ENCODE measurements around the gene NRAS.

The NRAS gene

GRCh38 chr1:114671011-114671938 is 45.3 kb downstream of the NRAS start:
- DNase-seq = no peak

- DNase-seq = peak; percentile 55
These were observed 46.2 kb downstream of the NRAS start for GRCh38 chr1:114670083-114671010.

- DNase-seq = no peak
These were observed 46.9 kb downstream of the NRAS start, which contains the start of gene DENND2C for GRCh38 chr1:114669562-114670082. Gene DENND2C (minus strand): TSS chr1:114670049. CDS start chr1:114625984, 44,065 bp downstream.

- no peak for DNase-seq
These were observed 47.6 kb downstream of the NRAS start for GRCh38 chr1:114668784-114669561.

GRCh38 chr1:114668373-114668772 is 48.2 kb downstream of the NRAS start:
- no peak for DNase-seq

GRCh38 chr1:114666954-114667353 is 49.6 kb downstream of the NRAS start:
- DNase-seq = no peak

GRCh38 chr1:114660238-114660637 is 56.3 kb downstream of the NRAS start:
- no peak for DNase-seq

Data from DMS 273 treated with DMSO at 0.1 percent for 48 hours (cell line).